Measurements from ENCODE around the gene UBA7.
"Not testable (repeated sequence)": the region's sequence is repeated elsewhere in the genome, so short reads cannot be mapped to it uniquely, and the experiment has no call there.

UBA7 gene

GRCh38 chr3:49813497-49814174 is at the start of gene UBA7:
TSS of gene UBA7 (minus strand) at chr3:49813953. CDS start at chr3:49813787, 166 bp downstream.
- peak; percentile 56 to 63 for DNase-seq

GRCh38 chr3:49859576-49860305 is 46.0 kb upstream of the UBA7 start:
- DNase-seq, result no peak

- DNase-seq, result peak; percentile 92 to 95
Measured at GRCh38 chr3:49856181-49857005, 42.6 kb upstream of the UBA7 start, which contains the start of gene TRAIP. TSS of gene TRAIP (minus strand) at chr3:49856564. CDS start at chr3:49856453, 111 bp downstream.

GRCh38 chr3:49855662-49856061 is 41.9 kb upstream of the UBA7 start:
- DNase-seq, result no peak

GRCh38 chr3:49845694-49846093 is 31.9 kb upstream of the UBA7 start:
- DNase-seq, result no peak

GRCh38 chr3:49844464-49845183 is 30.9 kb upstream of the UBA7 start:
- DNase-seq, result no peak

- no peak for DNase-seq
Measured at GRCh38 chr3:49842843-49843517, 29.2 kb upstream of the UBA7 start.

GRCh38 chr3:49841806-49842205 is 28.1 kb upstream of the UBA7 start:
- no peak for DNase-seq

GRCh38 chr3:49841126-49841696 is 27.5 kb upstream of the UBA7 start:
- peak; percentile 47 to 65 for DNase-seq

- DNase-seq, result no peak
Measured at GRCh38 chr3:49840388-49840787, 26.6 kb upstream of the UBA7 start.

- DNase-seq, result peak; percentile 89
Measured at GRCh38 chr3:49839193-49839809, 25.5 kb upstream of the UBA7 start.

- DNase-seq, result peak; percentile 45 to 55
Measured at GRCh38 chr3:49831341-49831740, 17.6 kb upstream of the UBA7 start.

GRCh38 chr3:49826016-49826415 is 12.3 kb upstream of the UBA7 start:
- no peak for DNase-seq

GRCh38 chr3:49823131-49823530 is 9.4 kb upstream of the UBA7 start:
- not testable (repeated sequence) for DNase-seq

GRCh38 chr3:49812916-49813496 is 747 bp downstream of the UBA7 start:
- no peak for DNase-seq

- peak; percentile 80 to 83 for DNase-seq
Measured at GRCh38 chr3:49807431-49808114, 6.2 kb downstream of the UBA7 start.

- DNase-seq, result peak in 1 of 2 experiments; percentile 55
Measured at GRCh38 chr3:49806850-49807249, 6.9 kb downstream of the UBA7 start.

- DNase-seq, result peak; percentile 95 to 96
Measured at GRCh38 chr3:49805897-49806701, 7.7 kb downstream of the UBA7 start.

- DNase-seq, result peak; percentile 98 to 99
Measured at GRCh38 chr3:49805367-49805782, 8.4 kb downstream of the UBA7 start.

Measured in Kasumi-1 (cell line).